ENCODE measurements around the gene DGKA. TPM values are rescaled to one million over a fixed set of nuclear protein-coding genes. Genes with fewer than 3 reads are reported as not detected.
"Not testable (repeated sequence)": the region's sequence is repeated elsewhere in the genome, so short reads cannot be mapped to it uniquely, and the experiment has no call there.

DGKA gene
- total RNA-seq, 2 donors from 2014 or later = 17.3 to 19.8 TPM

GRCh38 chr12:55955800-55956508 lies 25.0 kb downstream of the DGKA start:
- DNase-seq (no peak), ATAC-seq (peak in 1 of 2 donors; percentile 65)
- intact Hi-C loops (cut with DNase I) = no loop called here

GRCh38 chr12:55957106-55957859 lies 26.3 kb downstream of the DGKA start:
- DNase-seq (no peak), ATAC-seq (no peak)
- intact Hi-C loops (cut with DNase I) = no loop called here

GRCh38 chr12:55963760-55964159 lies 32.8 kb downstream of the DGKA start:
- no peak for ATAC-seq
- intact Hi-C loops (cut with DNase I) = no loop called here
- no peak for DNase-seq

GRCh38 chr12:55965240-55965639 lies 34.3 kb downstream of the DGKA start:
- intact Hi-C loops (cut with DNase I) = loop anchor here in 1 of 2 donors (5.0 kb wide), 1 partner anchor 33 kb away; the partner anchor contains the start of gene DGKA

GRCh38 chr12:55965941-55966407 lies 35.0 kb downstream of the DGKA start, which contains the start of gene PMEL:
Gene PMEL (minus strand): TSS chr12:55966042. CDS start chr12:55966011, 31 bp downstream.
- intact Hi-C loops (cut with DNase I) = loop anchor here in 1 of 2 donors (5.0 kb wide), 1 partner anchor 34 kb away; the partner anchor contains the start of gene DGKA
- no peak for DNase-seq
- ATAC-seq = peak; percentile 9 to 14

More at GRCh38 chr12:55965240-55965639, 34.3 kb downstream of the DGKA start:
- ATAC-seq (no peak), DNase-seq (no peak)

- ATAC-seq (peak; percentile 98 to 99), DNase-seq (peak; percentile 96)
- intact Hi-C loops (cut with DNase I) = loop anchor here in 1 of 2 donors (5.0 kb wide), 1 partner anchor 34 kb away; the partner anchor contains the start of gene DGKA
Observed at GRCh38 chr12:55966408-55967281, 35.7 kb downstream of the DGKA start, which contains the start of gene CDK2. Gene CDK2 (plus strand): TSS chr12:55966830. CDS start chr12:55967009, 179 bp downstream.

GRCh38 chr12:55969356-55969755 lies 38.4 kb downstream of the DGKA start:
- no peak for DNase-seq
- no peak for ATAC-seq
- intact Hi-C loops (cut with DNase I) = loop anchor here in 1 of 2 donors (5.0 kb wide), 1 partner anchor 37 kb away; the partner anchor contains the start of gene DGKA

GRCh38 chr12:55970775-55971174 lies 39.8 kb downstream of the DGKA start:
- DNase-seq (no peak), ATAC-seq (no peak)
- intact Hi-C loops (cut with DNase I) = no loop called here

GRCh38 chr12:55972042-55972441 lies 41.1 kb downstream of the DGKA start:
- DNase-seq (no peak), ATAC-seq (no peak)
- intact Hi-C loops (cut with DNase I) = no loop called here

GRCh38 chr12:55972456-55972855 lies 41.5 kb downstream of the DGKA start:
- intact Hi-C loops (cut with DNase I) = no loop called here
- DNase-seq (no peak), ATAC-seq (no peak)

- intact Hi-C loops (cut with DNase I) = no loop called here
- peak in 1 of 2 donors; percentile 2 for ATAC-seq
Observed at GRCh38 chr12:55972911-55973598, 42.1 kb downstream of the DGKA start.

GRCh38 chr12:55973599-55974307 lies 42.8 kb downstream of the DGKA start, which contains the start of gene RAB5B:
Gene RAB5B (plus strand): TSS chr12:55974078. CDS start chr12:55986961, 12,883 bp downstream.
- intact Hi-C loops (cut with DNase I) = no loop called here
- peak; percentile 94 to 95 for ATAC-seq
- DNase-seq = peak; percentile 99

More at GRCh38 chr12:55972911-55973598, 42.1 kb downstream of the DGKA start:
- DNase-seq = no peak

GRCh38 chr12:55974308-55974730 lies 43.4 kb downstream of the DGKA start:
- DNase-seq (peak; percentile 58), ATAC-seq (peak; percentile 36 to 59)
- intact Hi-C loops (cut with DNase I) = no loop called here

GRCh38 chr12:55978393-55978792 lies 47.4 kb downstream of the DGKA start:
- ATAC-seq (no peak), DNase-seq (no peak)
- intact Hi-C loops (cut with DNase I) = no loop called here

- intact Hi-C loops (cut with DNase I) = no loop called here
- ATAC-seq (no peak), DNase-seq (no peak)
Observed at GRCh38 chr12:55979069-55979468, 48.1 kb downstream of the DGKA start.

- DNase-seq; intact Hi-C loops (cut with DNase I): not testable (repeated sequence)
- peak in 1 of 2 donors; percentile 54 for ATAC-seq
Observed at GRCh38 chr12:55981882-55982281, 50.9 kb downstream of the DGKA start.

GRCh38 chr12:55982319-55982936 lies 51.5 kb downstream of the DGKA start:
- ATAC-seq (no peak), DNase-seq (no peak)
- intact Hi-C loops (cut with DNase I) = no loop called here

All from left cardiac atrium (tissue), 4 donors.